Stimulated activated CD4-positive, alpha-beta T cell treated with anti-CD3 and anti-CD28 coated beads, Interleukin-2, amount 100 ng/mL, for 24 hours (primary cell): ENCODE results near the gene LXN.
A peak's percentile ranks its signal among the peaks of the same experiment; 100 is the strongest.

Experiments
- DNase-seq, 2 donors: peaks; one replicate each; pipeline ENCODE4 v3.0.0-alpha.2; 2020

LXN gene

DNA sequence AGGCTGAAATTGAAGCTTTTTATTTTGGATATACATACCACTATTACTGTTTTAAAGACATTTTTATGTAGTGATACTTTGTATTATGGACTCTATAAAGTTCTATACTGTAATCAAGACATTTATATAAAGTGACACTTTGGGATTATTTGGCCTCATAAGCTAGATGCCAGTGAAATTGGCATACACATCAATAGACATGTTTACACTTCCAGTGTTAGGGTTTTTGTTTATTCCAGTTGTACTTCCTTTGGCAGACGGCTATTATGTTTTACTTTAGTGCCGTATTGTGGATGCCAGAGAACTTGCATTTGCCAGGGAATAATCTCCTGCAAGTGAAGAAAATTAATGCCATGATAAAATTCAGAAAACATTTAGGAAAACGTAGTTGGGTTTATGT lies 6.0 kb downstream of the LXN start:
- DNase-seq, result no peak

DNA sequence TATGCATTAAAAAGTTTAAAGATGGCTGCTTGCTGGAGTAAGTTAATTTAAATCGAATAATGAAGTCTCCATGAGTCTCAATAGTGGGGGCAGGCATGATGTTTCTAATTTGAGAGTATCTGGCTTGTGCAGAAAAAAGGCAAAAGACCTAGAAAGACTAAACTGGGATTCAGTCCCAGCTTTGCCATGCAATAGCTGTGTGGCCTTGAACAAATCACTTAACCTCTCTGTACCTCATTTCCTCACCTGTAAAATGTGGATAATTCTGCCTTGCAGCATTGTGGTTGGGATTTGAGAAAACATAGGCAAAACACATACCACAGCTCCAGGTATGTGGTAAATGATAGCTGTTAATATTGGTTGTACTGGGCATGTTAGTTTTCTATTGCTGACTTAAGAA lies 8.6 kb downstream of the LXN start:
- DNase-seq, result no peak

- DNase-seq, result no peak
Measured at GRCh38 chr3:158663246-158663645, 9.2 kb downstream of the LXN start.

GRCh38 chr3:158660711-158661110 lies 11.7 kb downstream of the LXN start:
- no peak for DNase-seq

GRCh38 chr3:158659454-158660237 lies 12.8 kb downstream of the LXN start:
- DNase-seq, result peak; percentile 43 to 54

GRCh38 chr3:158658889-158659288 lies 13.6 kb downstream of the LXN start:
- DNase-seq, result no peak

DNA sequence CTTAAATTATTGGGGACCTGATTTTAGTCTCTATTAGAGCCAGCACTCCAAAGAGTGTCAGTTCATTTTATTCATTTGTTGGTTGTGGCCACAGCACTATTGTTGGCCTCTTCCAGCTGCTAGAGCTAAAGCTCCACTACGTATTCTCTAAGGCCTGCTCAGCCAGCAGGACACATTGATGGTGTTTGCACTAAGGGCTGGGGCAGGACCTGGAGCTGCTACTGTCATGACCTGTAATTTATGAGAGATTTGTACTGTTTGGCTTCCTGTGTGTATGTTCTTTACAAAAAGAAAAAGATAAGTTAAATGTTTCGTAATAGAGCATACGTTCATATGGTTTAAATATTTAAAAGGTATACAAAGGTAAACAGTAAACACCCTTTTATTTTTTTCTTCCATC lies 20.0 kb downstream of the LXN start:
- DNase-seq, result no peak

GRCh38 chr3:158651192-158651591 lies 21.3 kb downstream of the LXN start:
- DNase-seq, result no peak

GRCh38 chr3:158649791-158650190 lies 22.7 kb downstream of the LXN start:
- no peak for DNase-seq

DNA sequence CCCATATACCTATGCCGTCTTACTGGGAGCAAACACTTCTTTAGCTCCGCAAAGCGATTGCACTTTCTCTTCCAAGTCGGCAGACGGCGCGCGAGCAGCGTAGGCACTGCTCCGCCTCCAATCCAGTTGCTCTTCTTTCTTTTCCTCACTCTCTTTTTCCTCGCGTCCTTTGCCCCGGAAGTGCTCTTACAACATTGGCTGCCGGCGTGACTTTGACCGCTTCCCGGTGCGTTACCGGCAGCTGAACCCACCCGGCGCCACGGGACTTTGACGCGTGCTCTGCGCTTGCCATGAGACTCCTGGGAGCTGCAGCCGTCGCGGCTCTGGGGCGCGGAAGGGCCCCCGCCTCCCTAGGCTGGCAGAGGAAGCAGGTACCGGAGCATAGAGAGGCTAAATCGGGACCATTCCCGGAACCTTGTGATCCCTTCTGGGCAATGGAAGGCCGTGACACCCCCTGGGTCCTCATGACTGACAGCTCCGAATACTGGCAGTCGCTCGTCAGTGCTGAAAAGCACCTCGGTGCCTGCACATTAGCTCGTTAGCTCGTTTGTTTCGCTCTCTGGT lies 28.0 kb downstream of the LXN start, which contains the start of gene GFM1:
Gene GFM1, plus strand, starts transcription at position 183 of the 564 bp plus-strand sequence. Its CDS starts 108 bp downstream, at position 291.
- DNase-seq, result peak; percentile 85 to 90

- DNase-seq, result no peak
Measured at GRCh38 chr3:158642474-158643210, 29.8 kb downstream of the LXN start.

DNA sequence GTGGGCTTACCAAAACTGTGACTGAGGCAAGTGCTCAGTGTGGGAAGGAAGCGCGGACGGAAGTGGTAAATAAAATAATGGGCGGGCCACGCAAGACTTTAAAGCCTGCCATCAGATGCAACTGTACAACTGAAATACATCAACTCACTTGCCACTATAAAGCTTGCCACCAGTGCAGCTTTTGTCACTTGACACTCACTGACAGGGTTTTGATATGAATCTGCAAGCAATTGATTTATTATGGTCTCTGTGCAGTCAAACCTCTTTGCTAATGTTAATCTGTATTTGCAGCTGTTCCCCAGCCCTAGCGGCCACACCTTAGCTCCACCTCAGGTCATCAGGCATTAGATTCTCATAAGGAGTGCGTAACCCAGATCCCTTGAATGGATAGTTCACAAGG lies 30.4 kb downstream of the LXN start:
- DNase-seq, result no peak

- DNase-seq, result no peak
Measured at GRCh38 chr3:158640646-158641045, 31.8 kb downstream of the LXN start.

- DNase-seq, result no peak
Measured at GRCh38 chr3:158631981-158632380, 40.5 kb downstream of the LXN start.

GRCh38 chr3:158625881-158626280 lies 46.6 kb downstream of the LXN start:
- DNase-seq, result no peak

- no peak for DNase-seq
Measured at GRCh38 chr3:158617982-158618875, 54.2 kb downstream of the LXN start.
